GM12878 (cell line): ENCODE measurements around the gene CARD11. TPM values are rescaled to one million over a fixed set of nuclear protein-coding genes. Genes with fewer than 3 reads are reported as not detected.

Source experiments
- BHLHE40 ChIP-seq, 2 experiments: fragments of 450-650 bp in 1 of 2; IDR thresholded peaks; 2 replicates each; pipeline ENCODE4 v1.6.1; 2011 to 2017; ENCODE audit warnings: low read depth in 2 of 2, borderline replicate concordance in 1 of 2, improper control_type of control experiment in 1 of 2, low read length in 1 of 2, mild to moderate bottlenecking in 1 of 2
- CBX3 ChIP-seq: fragments of 200-600 bp; sonication (generic); IDR thresholded peaks from 2 replicates; pipeline ENCODE4 v1.6.1; 2016; ENCODE audit warnings: low read depth, borderline replicate concordance
- CBX5 ChIP-seq: sonication (generic); IDR thresholded peaks from 2 replicates; pipeline ENCODE4 v1.6.1; 2016; ENCODE audit warnings: low read depth, moderate library complexity, mild to moderate bottlenecking, inconsistent platforms
- CEBPB ChIP-seq, 2 experiments: fragments of 150-350 bp in 1 of 2; IDR thresholded peaks; 2 replicates each; pipeline ENCODE4 v1.6.1; 2012 to 2014; ENCODE audit warnings: low read depth in 2 of 2, low read length in 2 of 2, borderline replicate concordance in 1 of 2, inconsistent platforms in 1 of 2
- E2F4 ChIP-seq: IDR thresholded peaks from 2 replicates; pipeline ENCODE4 v1.6.1; 2012; ENCODE audit warnings: low read depth, low read length, improper control_type of control experiment
- E2F8 ChIP-seq: fragments of 450-650 bp; IDR thresholded peaks from 2 replicates; pipeline ENCODE4 v1.6.1; 2018; ENCODE audit warnings: mild to moderate bottlenecking, low read depth, moderate library complexity; ENCODE audit not compliant: partially characterized antibody
- FOS ChIP-seq: IDR thresholded peaks from 3 replicates; pipeline ENCODE4 v1.6.1; 2011; ENCODE audit warnings: borderline replicate concordance; ENCODE audit not compliant: insufficient read length; ENCODE audit errors: extremely low read depth
- JUND ChIP-seq: IDR thresholded peaks from 2 replicates; pipeline ENCODE4 v1.6.1; 2012; ENCODE audit warnings: low read depth, mild to moderate bottlenecking, low read length, improper control_type of control experiment, moderate library complexity
- KDM1A ChIP-seq: fragments of 200-600 bp; sonication (generic); IDR thresholded peaks from 2 replicates; pipeline ENCODE4 v1.6.1; 2016; ENCODE audit warnings: borderline replicate concordance
- MYB ChIP-seq: fragments of 150-350 bp; IDR thresholded peaks from 2 replicates; pipeline ENCODE4 v1.6.1; 2014; ENCODE audit warnings: mild to moderate bottlenecking, low read depth, low read length, borderline replicate concordance
- NR2C2 ChIP-seq: IDR thresholded peaks from 2 replicates; pipeline ENCODE4 v1.6.1; 2011; ENCODE audit warnings: borderline replicate concordance, low read depth; ENCODE audit not compliant: control insufficient read depth, insufficient read length
- POLR2AphosphoS5 ChIP-seq: IDR thresholded peaks from 2 replicates; pipeline ENCODE4 v1.6.1; 2011; ENCODE audit warnings: mild to moderate bottlenecking, low read length, inconsistent platforms
- RUNX3 ChIP-seq: IDR thresholded peaks from 2 replicates; pipeline ENCODE4 v1.6.1; 2012; ENCODE audit warnings: low read length, inconsistent platforms
- SPI1 ChIP-seq: IDR thresholded peaks from 2 replicates; pipeline ENCODE4 v1.6.1; 2011; ENCODE audit warnings: low read depth, mild to moderate bottlenecking, low read length, moderate library complexity, borderline replicate concordance; ENCODE audit not compliant: insufficient read depth
- SUZ12 ChIP-seq: fragments of 200-600 bp; sonication (generic); IDR thresholded peaks from one replicate; pipeline ENCODE4 v1.6.1; 2018; ENCODE audit warnings: antibody characterized with exemption, mild to moderate bottlenecking; ENCODE audit not compliant: unreplicated experiment
- TAF1 ChIP-seq: IDR thresholded peaks from 2 replicates; pipeline ENCODE4 v1.6.1; 2011; ENCODE audit warnings: mild to moderate bottlenecking, low read depth, low read length, borderline replicate concordance
- TARDBP ChIP-seq: IDR thresholded peaks from 2 replicates; pipeline ENCODE4 v1.6.1; 2016; ENCODE audit warnings: borderline replicate concordance
- TCF7 ChIP-seq: IDR thresholded peaks from 2 replicates; pipeline ENCODE4 v1.6.1; 2014; ENCODE audit warnings: antibody characterized with exemption, borderline replicate concordance
- polyA plus RNA-seq, 11 experiments: library from polyadenylated mRNA; depleted of rRNA in 4 of 11; unstranded in 6 of 11; stranded (reverse) in 5 of 11; fragments of >200 nt; fragmentation: Nextera tagmentation in 4 of 11; fragmentation: Illumina TruSeq in 1 of 11; extraction: Ambion mirVana in 4 of 11; extraction: Trizol in 1 of 11; gene quantifications; 1 replicate in 1 of 11; 2 replicates in 10 of 11; pipeline versions ENCODE4 v1.2.1 to v1.2.3, GENCODE V29; 2011 to 2016; ENCODE audit warnings: inconsistent platforms in 2 of 11, missing spikeins in 2 of 11, low read depth in 1 of 11
- total RNA-seq, 4 experiments: library from RNA; depleted of rRNA in 3 of 4; stranded (reverse); fragments of >200 nt in 3 of 4; fragmentation: Illumina TruSeq in 1 of 4; extraction: Trizol in 1 of 4; gene quantifications; 2 replicates each; pipeline versions ENCODE4 v1.2.1 to v1.2.3, GENCODE V29; 2013 to 2021
- TF ChIP-seq, protein P1 (sequence below): IDR thresholded peaks from 2 replicates; pipeline ENCODE4 v1.6.1; 2012; ENCODE audit warnings: low read depth, low read length, improper control_type of control experiment
- TF ChIP-seq, protein P2 (sequence below): fragments of 450-650 bp; IDR thresholded peaks from 2 replicates; pipeline ENCODE4 v1.6.1; 2017; ENCODE audit warnings: low read depth, mild to moderate bottlenecking, moderate library complexity
- TF ChIP-seq, protein P3 (sequence below): fragments of 450-650 bp; IDR thresholded peaks from 2 replicates; pipeline ENCODE4 v1.6.1; 2017; ENCODE audit warnings: mild to moderate bottlenecking, low read depth, inconsistent platforms; ENCODE audit not compliant: poor library complexity, severe bottlenecking

CARD11 gene
- total and polyA plus RNA-seq, 10 of the 15 experiments (the other 5 are each of a cell fraction or from before 2014, with no cell fraction given): 0.27 to 72.0 (median 28.4) TPM

DNA sequence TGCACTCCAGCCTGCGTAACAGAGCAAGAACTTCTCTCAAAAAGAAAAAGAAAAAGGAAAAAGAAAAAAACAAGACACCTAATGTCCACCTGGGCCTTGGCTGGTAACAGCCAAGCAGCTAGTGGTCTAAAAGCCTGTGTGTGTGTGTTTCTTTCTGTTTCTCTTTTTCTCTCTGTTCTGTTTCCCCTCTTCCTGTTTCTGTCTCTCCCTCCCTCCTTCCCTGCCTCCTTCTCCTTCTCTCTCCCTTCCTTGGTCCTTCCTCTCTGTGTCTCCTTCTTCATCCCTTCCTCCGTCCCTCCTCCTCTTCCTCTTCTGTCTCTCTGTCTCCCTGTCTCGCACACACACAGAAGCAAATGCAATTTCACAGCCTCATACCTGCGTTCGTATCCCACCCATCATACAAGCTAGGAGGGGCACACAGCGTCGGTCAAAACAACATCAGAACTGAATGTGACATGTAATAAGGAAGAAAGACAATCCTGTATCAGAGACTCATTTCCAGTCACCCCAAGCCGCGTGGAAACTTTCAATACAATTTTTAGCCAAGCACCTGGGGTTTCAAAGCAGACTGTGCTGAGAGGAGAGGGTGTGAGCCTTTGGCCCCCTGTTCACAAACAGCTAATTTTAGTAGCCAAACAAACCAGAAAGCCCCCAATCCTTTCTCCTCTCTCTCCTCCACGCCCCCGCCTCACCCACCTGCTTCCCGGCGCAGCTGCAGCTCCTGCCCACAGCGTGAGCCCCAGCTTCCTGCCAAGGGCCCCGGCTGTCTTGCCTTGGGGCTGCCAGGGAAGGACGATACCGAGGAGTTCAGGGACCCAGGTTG is 149.3 kb downstream of the CARD11 start (continued):
- TF ChIP-seq, protein P1, sequence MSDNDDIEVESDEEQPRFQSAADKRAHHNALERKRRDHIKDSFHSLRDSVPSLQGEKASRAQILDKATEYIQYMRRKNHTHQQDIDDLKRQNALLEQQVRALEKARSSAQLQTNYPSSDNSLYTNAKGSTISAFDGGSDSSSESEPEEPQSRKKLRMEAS: peak; percentile 17; the same call in 1 of the 2 replicates
- TF ChIP-seq POLR2AphosphoS5 (peak; percentile 36), TARDBP (no peak), RUNX3 (peak; percentile 89), CBX5 (no peak), KDM1A (no peak), BHLHE40 (IDR thresholded peaks at IDR 0.05; ENCODE audit: borderline replicate concordance in 1 of 2, low read depth in 2 of 2, low read length in 1 of 2) (peak; percentile 52 to 54; a peak in 1 of 4 replicates), FOS (no peak), E2F8 (no peak), TCF7 (no peak), JUND (no peak), SUZ12 (no peak), CEBPB (IDR thresholded peaks at IDR 0.05; ENCODE audit: borderline replicate concordance in 1 of 2, low read depth in 2 of 2, low read length in 2 of 2) (no peak), SPI1 (peak; percentile 65), MYB (no peak), NR2C2 (no peak), E2F4 (no peak), TAF1 (no peak), CBX3 (no peak)
- TF ChIP-seq, protein P2, sequence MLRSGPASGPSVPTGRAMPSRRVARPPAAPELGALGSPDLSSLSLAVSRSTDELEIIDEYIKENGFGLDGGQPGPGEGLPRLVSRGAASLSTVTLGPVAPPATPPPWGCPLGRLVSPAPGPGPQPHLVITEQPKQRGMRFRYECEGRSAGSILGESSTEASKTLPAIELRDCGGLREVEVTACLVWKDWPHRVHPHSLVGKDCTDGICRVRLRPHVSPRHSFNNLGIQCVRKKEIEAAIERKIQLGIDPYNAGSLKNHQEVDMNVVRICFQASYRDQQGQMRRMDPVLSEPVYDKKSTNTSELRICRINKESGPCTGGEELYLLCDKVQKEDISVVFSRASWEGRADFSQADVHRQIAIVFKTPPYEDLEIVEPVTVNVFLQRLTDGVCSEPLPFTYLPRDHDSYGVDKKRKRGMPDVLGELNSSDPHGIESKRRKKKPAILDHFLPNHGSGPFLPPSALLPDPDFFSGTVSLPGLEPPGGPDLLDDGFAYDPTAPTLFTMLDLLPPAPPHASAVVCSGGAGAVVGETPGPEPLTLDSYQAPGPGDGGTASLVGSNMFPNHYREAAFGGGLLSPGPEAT: peak; percentile 65
- TF ChIP-seq, protein P3, sequence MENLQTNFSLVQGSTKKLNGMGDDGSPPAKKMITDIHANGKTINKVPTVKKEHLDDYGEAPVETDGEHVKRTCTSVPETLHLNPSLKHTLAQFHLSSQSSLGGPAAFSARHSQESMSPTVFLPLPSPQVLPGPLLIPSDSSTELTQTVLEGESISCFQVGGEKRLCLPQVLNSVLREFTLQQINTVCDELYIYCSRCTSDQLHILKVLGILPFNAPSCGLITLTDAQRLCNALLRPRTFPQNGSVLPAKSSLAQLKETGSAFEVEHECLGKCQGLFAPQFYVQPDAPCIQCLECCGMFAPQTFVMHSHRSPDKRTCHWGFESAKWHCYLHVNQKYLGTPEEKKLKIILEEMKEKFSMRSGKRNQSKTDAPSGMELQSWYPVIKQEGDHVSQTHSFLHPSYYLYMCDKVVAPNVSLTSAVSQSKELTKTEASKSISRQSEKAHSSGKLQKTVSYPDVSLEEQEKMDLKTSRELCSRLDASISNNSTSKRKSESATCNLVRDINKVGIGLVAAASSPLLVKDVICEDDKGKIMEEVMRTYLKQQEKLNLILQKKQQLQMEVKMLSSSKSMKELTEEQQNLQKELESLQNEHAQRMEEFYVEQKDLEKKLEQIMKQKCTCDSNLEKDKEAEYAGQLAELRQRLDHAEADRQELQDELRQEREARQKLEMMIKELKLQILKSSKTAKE: peak; percentile 86
